Upper lobe of left lung (tissue), 4 donors: ENCODE measurements around the gene VPS18.

Experiments
- EP300 ChIP-seq, 4 donors: sonication (generic); formaldehyde crosslinking; IDR thresholded peaks; one replicate each; pipeline ENCODE4 v1.5.1; 2017; ENCODE audit warnings: antibody characterized with exemption in 4 of 4, control low read depth in 2 of 4
- TF ChIP-seq, protein P1 (sequence below), 6 experiments: fragments of 450-650 bp in 4 of 6; fragments of 200-600 bp in 2 of 6; sonication (generic) in 2 of 6; IDR thresholded peaks; one replicate each; pipeline ENCODE4 v1.5.1; 2016 to 2019; ENCODE audit warnings: antibody characterized with exemption in 6 of 6

DNA sequence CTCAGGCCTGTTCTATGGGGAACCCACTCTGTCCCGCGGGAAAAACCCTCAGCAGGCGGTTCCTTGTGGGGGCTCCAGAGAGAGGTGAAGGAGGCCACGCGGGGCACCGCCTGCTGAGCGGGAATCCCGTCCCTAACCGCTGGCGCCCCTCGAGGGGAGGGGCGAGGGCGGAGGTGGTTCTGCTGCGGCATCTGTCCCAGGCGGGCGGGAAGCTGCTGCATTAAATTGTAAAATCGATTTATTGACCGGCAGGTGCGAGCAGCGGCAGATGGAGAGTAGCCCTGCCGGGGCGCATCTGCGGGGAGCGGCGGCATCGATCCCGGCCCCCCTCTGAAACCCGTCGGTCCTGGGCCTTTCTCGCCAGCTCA is 31.2 kb downstream of the VPS18 start:
- TF ChIP-seq, protein P1, sequence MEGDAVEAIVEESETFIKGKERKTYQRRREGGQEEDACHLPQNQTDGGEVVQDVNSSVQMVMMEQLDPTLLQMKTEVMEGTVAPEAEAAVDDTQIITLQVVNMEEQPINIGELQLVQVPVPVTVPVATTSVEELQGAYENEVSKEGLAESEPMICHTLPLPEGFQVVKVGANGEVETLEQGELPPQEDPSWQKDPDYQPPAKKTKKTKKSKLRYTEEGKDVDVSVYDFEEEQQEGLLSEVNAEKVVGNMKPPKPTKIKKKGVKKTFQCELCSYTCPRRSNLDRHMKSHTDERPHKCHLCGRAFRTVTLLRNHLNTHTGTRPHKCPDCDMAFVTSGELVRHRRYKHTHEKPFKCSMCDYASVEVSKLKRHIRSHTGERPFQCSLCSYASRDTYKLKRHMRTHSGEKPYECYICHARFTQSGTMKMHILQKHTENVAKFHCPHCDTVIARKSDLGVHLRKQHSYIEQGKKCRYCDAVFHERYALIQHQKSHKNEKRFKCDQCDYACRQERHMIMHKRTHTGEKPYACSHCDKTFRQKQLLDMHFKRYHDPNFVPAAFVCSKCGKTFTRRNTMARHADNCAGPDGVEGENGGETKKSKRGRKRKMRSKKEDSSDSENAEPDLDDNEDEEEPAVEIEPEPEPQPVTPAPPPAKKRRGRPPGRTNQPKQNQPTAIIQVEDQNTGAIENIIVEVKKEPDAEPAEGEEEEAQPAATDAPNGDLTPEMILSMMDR (IDR thresholded peaks at IDR 0.05), result no peak
- TF ChIP-seq EP300 (IDR thresholded peaks at IDR 0.05), result no peak
